ENCODE data around the gene SHOC1.
"Not testable (repeated sequence)": the region's sequence is repeated elsewhere in the genome, so short reads cannot be mapped to it uniquely, and the experiment has no call there.

GRCh38 chr9:111810415-111810814 lies 15.7 kb upstream of the SHOC1 start:
- not testable (repeated sequence) for TF ChIP-seq POLR2A, CTCF (IDR thresholded peaks at IDR 0.05)
